Endothelial cell of umbilical vein (primary cell): ENCODE measurements around the gene PTTG1IP. TPM values are rescaled to one million over a fixed set of nuclear protein-coding genes. Genes with fewer than 3 reads are reported as not detected.

Experiments
- BruUV-seq: library from RNA; stranded (reverse); fragments of 400-500 nt; replicated peaks from 2 replicates; lab custom pipeline; 2021; lab: Mats Ljungman, UMichigan
- CTCF ChIA-PET: fragments of 300-600, 350-600 bp; sonication (Branson Sonifier 250); formaldehyde crosslinking; loops from one replicate; lab custom pipeline; 2021; ENCODE audit warnings: antibody characterized with exemption, inconsistent platforms; lab: Charles Lee
- POLR2A ChIA-PET: fragments of 300-600, 350-600 bp; sonication (Branson Sonifier 250); formaldehyde crosslinking; loops from one replicate; lab custom pipeline; 2021; ENCODE audit warnings: antibody characterized with exemption, inconsistent platforms; lab: Charles Lee
- DNase-seq: peaks from one replicate; pipeline ENCODE4 v3.0.0-alpha.2; 2011; ENCODE audit warnings: low read depth, low spot score
- FAIRE-seq: peaks from 2 replicates; lab custom pipeline; 2011; peaks lifted over from hg19 to GRCh38; lab: Jason Lieb, UNC
- H2AFZ ChIP-seq: 2 replicates; pipeline ENCODE4 v1.6.0; 2012; ENCODE audit warnings: low read depth, low read length, control low read depth, inconsistent platforms
- H3K27ac ChIP-seq: 2 replicates; pipeline ENCODE4 v1.5.1; 2011; ENCODE audit warnings: low read depth, mild to moderate bottlenecking, control low read depth, low read length, moderate library complexity; ENCODE audit not compliant: insufficient read depth
- H3K27me3 ChIP-seq, 2 experiments: 2 replicates each; pipeline versions ENCODE4 v1.6.0 to v1.6.1; 2011; ENCODE audit warnings: low read length in 2 of 2, mixed read lengths in 1 of 2; ENCODE audit not compliant: control insufficient read depth in 2 of 2, insufficient read depth in 2 of 2
- H3K36me3 ChIP-seq, 2 experiments: 2 replicates in 1 of 2; 3 replicates in 1 of 2; pipeline ENCODE4 v1.5.1; 2011; ENCODE audit warnings: low read length in 2 of 2, mild to moderate bottlenecking in 1 of 2, moderate library complexity in 1 of 2; ENCODE audit not compliant: control insufficient read depth in 2 of 2, insufficient read depth in 2 of 2; ENCODE audit errors: extremely low read depth in 1 of 2
- H3K4me1 ChIP-seq: 3 replicates; pipeline ENCODE4 v1.5.1; 2011; ENCODE audit warnings: mild to moderate bottlenecking, low read length; ENCODE audit not compliant: control insufficient read depth, insufficient read depth; ENCODE audit errors: extremely low read depth
- H3K4me2 ChIP-seq: 2 replicates; pipeline ENCODE4 v1.6.1; 2011; ENCODE audit warnings: low read length, control low read depth, mixed read lengths; ENCODE audit not compliant: insufficient read depth
- H3K4me3 ChIP-seq, 3 experiments: fragments of 200-600 bp in 1 of 3; sonication (generic), shearing (Covaris generic) in 1 of 3; replicated peaks in 1 of 3; 2 replicates each; pipeline ENCODE4 v1.5.1; 2011 to 2016; ENCODE audit warnings: control low read depth in 3 of 3, low read length in 3 of 3, mild to moderate bottlenecking in 2 of 3, inconsistent platforms in 1 of 3, low read depth in 1 of 3, moderate library complexity in 1 of 3; ENCODE audit not compliant: insufficient read depth in 1 of 3
- H3K79me2 ChIP-seq: 2 replicates; pipeline ENCODE4 v1.6.0; 2012; ENCODE audit warnings: low read length, inconsistent platforms; ENCODE audit not compliant: control insufficient read depth, insufficient read depth
- H3K9ac ChIP-seq: replicated peaks from 2 replicates; pipeline ENCODE3; 2011; ENCODE audit warnings: low read length, control low read depth; ENCODE audit not compliant: insufficient read depth; ENCODE audit errors: extremely low read depth
- H3K9me1 ChIP-seq: replicated peaks from 3 replicates; pipeline ENCODE4 v1.6.0; 2011; ENCODE audit warnings: mild to moderate bottlenecking, low read length; ENCODE audit not compliant: control insufficient read depth, insufficient read depth; ENCODE audit errors: extremely low read depth
- H3K9me3 ChIP-seq: replicated peaks from 2 replicates; pipeline ENCODE4 v1.5.1; 2012; ENCODE audit warnings: low read length, inconsistent platforms; ENCODE audit not compliant: control insufficient read depth, insufficient read depth
- H4K20me1 ChIP-seq: replicated peaks from 2 replicates; pipeline ENCODE3; 2011; ENCODE audit warnings: mild to moderate bottlenecking, low read length; ENCODE audit not compliant: control insufficient read depth, insufficient read depth; ENCODE audit errors: extremely low read depth
- CTCF ChIP-seq, 2 donors: IDR thresholded peaks; 1 replicate in 1 of 2; 2 replicates in 1 of 2; pipeline ENCODE4 v1.5.1; 2011; ENCODE audit warnings: low read length in 2 of 2, mild to moderate bottlenecking in 2 of 2, moderate library complexity in 2 of 2, control low read depth in 1 of 2, inconsistent platforms in 1 of 2, low read depth in 1 of 2; ENCODE audit not compliant: insufficient read depth in 1 of 2; ENCODE audit errors: extremely low read depth in 1 of 2
- EZH2 ChIP-seq: IDR thresholded peaks from 2 replicates; pipeline ENCODE4 v1.6.1; 2012; ENCODE audit warnings: borderline replicate concordance, low read depth, mild to moderate bottlenecking, moderate library complexity, low read length, inconsistent platforms; ENCODE audit not compliant: severe bottlenecking
- FOS ChIP-seq: IDR thresholded peaks from 2 replicates; pipeline ENCODE4 v1.6.1; 2011; ENCODE audit warnings: mild to moderate bottlenecking, low read length, moderate library complexity, borderline replicate concordance; ENCODE audit not compliant: insufficient read depth
- GATA2 ChIP-seq: IDR thresholded peaks from 2 replicates; pipeline ENCODE4 v1.7.0; 2011; ENCODE audit warnings: low read depth, mild to moderate bottlenecking, moderate library complexity, mixed read lengths, low read length; ENCODE audit not compliant: insufficient read length, insufficient read depth
- JUN ChIP-seq: IDR thresholded peaks from 2 replicates; pipeline ENCODE4 v1.6.1; 2011; ENCODE audit warnings: borderline replicate concordance, low read depth; ENCODE audit not compliant: insufficient read length, insufficient read depth
- MYC ChIP-seq: IDR thresholded peaks from one replicate; pipeline ENCODE4 v1.6.1; 2011; ENCODE audit warnings: mild to moderate bottlenecking, low read depth, low read length
- POLR2A ChIP-seq: IDR thresholded peaks from 2 replicates; pipeline ENCODE4 v1.6.1; 2012; ENCODE audit warnings: low read depth, mild to moderate bottlenecking, control low read depth, low read length
- POLR2AphosphoS5 ChIP-seq: IDR thresholded peaks from 2 replicates; pipeline ENCODE4 v1.6.1; 2012; ENCODE audit warnings: low read depth, mild to moderate bottlenecking, control low read depth, low read length, moderate library complexity; ENCODE audit not compliant: insufficient read depth
- dilution Hi-C: fragments of 300-500 bp; cut with MboI; formaldehyde crosslinking; loops from one replicate; pipeline ENCODE4 v1.15.0; 2019; ENCODE audit warnings: low sequenced_read_pairs; ENCODE audit not compliant: extremely low pct_ligation_motif_present
- intact Hi-C: fragments of 100-400 bp; cut with micrococcal nuclease; formaldehyde crosslinking; loops from one replicate; pipeline ENCODE4 v1.10.0; 2022
- polyA plus RNA-seq, 4 experiments: library from polyadenylated mRNA; depleted of rRNA in 3 of 4; stranded (reverse) in 3 of 4; unstranded in 1 of 4; fragments of >200 nt; gene quantifications; 2 replicates each; pipeline versions ENCODE4 v1.2.1 to v1.2.3, GENCODE V29; 2011 to 2012; ENCODE audit warnings: missing spikeins in 1 of 4
- total RNA-seq: library from RNA; stranded (reverse); gene quantifications from 2 replicates; pipeline ENCODE4 v1.2.3, GENCODE V29; 2021
- TF ChIP-seq, protein P1 (sequence below): IDR thresholded peaks from 2 replicates; pipeline ENCODE4 v1.6.1; 2011; ENCODE audit not compliant: insufficient read depth, insufficient read length

PTTG1IP gene
- total and polyA plus RNA-seq, 2 donors (not counting 3 experiments of a cell fraction or from before 2014, with no cell fraction given): 342 to 415 TPM

DNA sequence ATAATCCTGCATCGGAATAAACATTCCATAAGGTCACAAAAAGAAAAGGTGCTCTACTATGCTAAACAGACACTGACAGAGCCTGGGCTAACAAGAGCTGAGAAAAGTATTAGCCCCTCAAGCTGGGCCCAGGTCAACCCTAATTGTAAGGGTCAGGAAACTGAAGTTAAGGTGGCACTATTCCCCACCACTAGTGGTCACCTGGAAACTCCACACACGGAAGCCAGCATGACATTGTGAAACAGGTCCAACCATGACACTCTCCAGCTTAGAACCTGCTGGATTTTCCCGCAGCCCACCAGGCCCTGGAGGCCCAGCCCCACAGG is 1.2 kb downstream of the PTTG1IP start:
- Histone ChIP-seq H4K20me1 (no peaks in the 10 kb centered on the region), H3K9ac (peak overlapping the region; percentile 83), H3K9me3 (no peaks in the 10 kb centered on the region), H3K4me1 (peaks cover 65% of the 10 kb centered on the region), H3K27me3 (no peaks in the 10 kb centered on the region), H3K4me3 (peak overlapping the region; percentile 83 to 96 (median 91)), H3K27ac (peak overlapping the region; percentile 97), H3K79me2 (peaks cover 55% of the 10 kb centered on the region), H3K36me3 (peaks cover 0 to 2% of the 10 kb centered on the region in 2 experiments), H3K9me1 (no peaks in the 10 kb centered on the region), H3K4me2 (peak overlapping the region; percentile 89), H2AFZ (no peak overlapping the region)
- TF ChIP-seq, protein P1, sequence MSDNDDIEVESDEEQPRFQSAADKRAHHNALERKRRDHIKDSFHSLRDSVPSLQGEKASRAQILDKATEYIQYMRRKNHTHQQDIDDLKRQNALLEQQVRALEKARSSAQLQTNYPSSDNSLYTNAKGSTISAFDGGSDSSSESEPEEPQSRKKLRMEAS: no peak
- no peak for TF ChIP-seq EZH2
- TF ChIP-seq GATA2: no peak
- no peak for TF ChIP-seq POLR2AphosphoS5
- no peak for TF ChIP-seq MYC
- TF ChIP-seq CTCF (IDR thresholded peaks at IDR 0.05; ENCODE audit: extremely low read depth in 1 of 2, insufficient read depth in 1 of 2, low read depth in 1 of 2, low read length in 2 of 2): no peak
- no peak for TF ChIP-seq JUN
- no peak for TF ChIP-seq FOS
- TF ChIP-seq POLR2A: no peak
- CTCF ChIA-PET: interaction anchor here (1.0 to 3.3 kb wide), 6 partner anchors 9 to 265 kb away, joined by 3 to 19 read pairs (median 4); no protein-coding TSS in a partner anchor
- dilution Hi-C loops: no loop called here
- FAIRE-seq: no peak
- intact Hi-C loops: loop anchor here (1.0 to 5.0 kb wide), 2 partner anchors 26 to 260 kb away; no protein-coding TSS in a partner anchor
- BruUV-seq: no TSS peak
- DNase-seq: no peak
- POLR2A ChIA-PET: no interaction called here
